Fibroblast of the aortic adventitia (primary cell): Measurements from ENCODE around the gene ZDHHC18. TPM values are rescaled to one million over a fixed set of nuclear protein-coding genes. Genes with fewer than 3 reads are reported as not detected.
"Not testable (repeated sequence)": the region's sequence is repeated elsewhere in the genome, so short reads cannot be mapped to it uniquely, and the experiment has no call there.

Experiments used
- DNase-seq: peaks from one replicate; pipeline ENCODE4 v3.0.0-alpha.2; 2010; ENCODE audit warnings: low read depth
- H3K4me3 ChIP-seq: 2 replicates; pipeline ENCODE4 v1.5.1; 2011; ENCODE audit warnings: low read depth, mild to moderate bottlenecking, control low read depth, low read length, moderate library complexity
- CTCF ChIP-seq: IDR thresholded peaks from 2 replicates; pipeline ENCODE4 v1.5.1; 2011; ENCODE audit warnings: mild to moderate bottlenecking, low read length, control low read depth, inconsistent platforms; ENCODE audit not compliant: insufficient read depth
- total RNA-seq: library from RNA; depleted of rRNA; stranded (reverse); fragments of >200 nt; gene quantifications from 2 replicates; pipeline ENCODE4 v1.2.3, GENCODE V29; 2012; ENCODE audit warnings: low replicate concordance

The ZDHHC18 gene
- total RNA-seq, 1 donor, result 10.4 TPM

- no peak for TF ChIP-seq CTCF
- H3K4me3 ChIP-seq, result no peak overlapping the region
- DNase-seq, result no peak
Measured at GRCh38 chr1:26839779-26840178, 13.3 kb downstream of the ZDHHC18 start.

GRCh38 chr1:26844424-26845196 lies 18.1 kb downstream of the ZDHHC18 start:
- DNase-seq, result no peak
- H3K4me3 ChIP-seq, result no peak overlapping the region
- no peak for TF ChIP-seq CTCF

DNA sequence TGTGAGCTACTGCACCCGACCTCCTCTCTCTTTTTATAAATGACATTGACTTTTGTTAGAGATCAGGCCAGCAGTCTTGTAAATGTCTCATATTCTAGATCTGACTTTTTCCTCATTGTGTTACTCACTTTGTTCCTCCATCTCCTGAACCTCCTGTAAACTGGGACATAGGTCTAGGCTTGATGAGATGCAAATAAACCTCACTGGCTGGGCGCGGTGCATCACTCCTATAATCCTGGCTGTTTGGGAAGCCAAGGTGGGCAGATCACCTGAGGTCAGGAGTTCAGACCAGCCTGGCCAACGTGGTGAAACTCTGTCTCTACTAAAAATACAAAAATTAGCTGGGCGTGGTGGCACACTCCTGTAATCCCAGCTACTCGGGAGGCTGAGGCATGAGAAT lies 21.3 kb downstream of the ZDHHC18 start:
- not testable (repeated sequence) for DNase-seq

DNA sequence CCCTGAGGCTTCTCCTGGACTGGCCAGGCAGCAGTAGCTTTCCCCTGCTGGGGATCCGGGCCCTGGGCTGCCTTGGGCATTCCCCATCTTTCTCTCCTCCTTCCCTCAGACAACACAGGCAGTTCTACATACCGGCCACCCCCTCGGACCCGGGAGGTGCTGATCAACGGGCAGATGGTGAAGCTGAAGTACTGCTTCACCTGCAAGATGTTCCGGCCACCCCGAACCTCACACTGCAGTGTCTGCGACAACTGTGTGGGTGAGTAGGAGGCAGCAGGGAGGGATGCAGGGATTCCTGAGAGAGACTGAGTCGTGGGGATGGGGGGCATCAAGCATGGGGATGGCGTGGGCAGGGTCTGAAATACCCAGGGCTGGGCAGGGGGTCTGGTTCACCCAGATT lies 22.0 kb downstream of the ZDHHC18 start:
- DNase-seq, result no peak
- no peak for TF ChIP-seq CTCF
- H3K4me3 ChIP-seq, result no peak overlapping the region

More for the DNA sequence above, 21.3 kb downstream of the ZDHHC18 start:
- H3K4me3 ChIP-seq, result not testable (repeated sequence)

DNA sequence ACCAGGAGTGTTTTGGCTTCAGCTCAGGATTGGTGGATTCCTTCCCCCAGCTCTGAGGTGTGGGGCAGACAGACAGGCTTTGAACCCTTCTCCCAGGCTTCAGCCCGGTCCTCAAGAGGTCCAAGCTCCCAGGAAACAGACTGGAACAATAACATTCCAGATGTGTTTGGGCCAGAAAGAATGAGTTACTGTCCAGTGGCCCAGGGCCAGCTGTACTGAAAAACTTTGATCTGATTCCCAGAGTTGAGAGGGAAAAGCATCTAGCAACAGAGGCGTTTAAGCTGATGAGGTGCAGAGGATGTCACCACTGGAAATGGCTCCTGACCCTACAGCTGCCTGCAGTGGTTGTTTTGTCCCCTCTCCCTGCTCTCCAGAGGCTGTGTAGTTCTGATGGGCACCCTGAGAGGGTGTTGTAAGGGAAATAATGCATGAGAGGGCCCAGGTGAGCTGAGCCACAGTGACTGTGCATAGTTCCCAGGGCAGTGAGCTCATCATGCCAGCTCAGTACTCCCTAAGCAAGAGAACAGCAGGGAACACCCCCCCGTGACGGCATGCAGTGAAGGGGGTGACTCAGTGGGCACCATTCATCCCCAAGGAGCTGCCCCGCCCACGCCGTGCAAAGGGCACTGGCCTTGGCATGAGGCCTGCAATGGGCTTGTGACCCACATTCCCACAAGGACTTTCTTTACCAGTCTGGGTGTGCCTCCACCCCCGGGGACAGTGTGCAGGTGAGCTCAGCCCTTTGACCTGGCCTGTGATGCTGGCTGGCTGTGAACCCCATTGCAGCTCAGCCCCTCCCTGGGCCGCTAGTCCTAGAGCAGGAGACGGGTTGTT lies 22.7 kb downstream of the ZDHHC18 start:
- no peak for TF ChIP-seq CTCF
- DNase-seq, result peak; percentile 82

GRCh38 chr1:26851106-26851684 lies 24.7 kb downstream of the ZDHHC18 start:
- DNase-seq, result no peak
- no peak for TF ChIP-seq CTCF

More for the DNA sequence above, 22.7 kb downstream of the ZDHHC18 start:
- no peak overlapping the region for H3K4me3 ChIP-seq

GRCh38 chr1:26852701-26853100 lies 26.2 kb downstream of the ZDHHC18 start:
- no peak for TF ChIP-seq CTCF

More at GRCh38 chr1:26851106-26851684, 24.7 kb downstream of the ZDHHC18 start:
- no peak overlapping the region for H3K4me3 ChIP-seq

More at GRCh38 chr1:26852701-26853100, 26.2 kb downstream of the ZDHHC18 start:
- no peak for DNase-seq
- no peak overlapping the region for H3K4me3 ChIP-seq
